ENCODE measurements around the gene OSBPL3.
A peak's percentile ranks its signal among the peaks of the same experiment; 100 is the strongest.

Gene OSBPL3

GRCh38 chr7:24902931-24903330 is 77.0 kb downstream of the OSBPL3 start:
- FAIRE-seq (no peak), DNase-seq (ENCODE audit: low spot score) (no peak)

GRCh38 chr7:24902276-24902675 is 77.7 kb downstream of the OSBPL3 start:
- DNase-seq (ENCODE audit: low spot score) = no peak
- no peak for FAIRE-seq

GRCh38 chr7:24899905-24900304 is 80.1 kb downstream of the OSBPL3 start:
- FAIRE-seq = no peak
- no peak for DNase-seq (ENCODE audit: low spot score)

GRCh38 chr7:24899161-24899560 is 80.8 kb downstream of the OSBPL3 start:
- no peak for FAIRE-seq
- DNase-seq (ENCODE audit: low spot score) = no peak

- FAIRE-seq (peak; percentile 78), DNase-seq (ENCODE audit: low spot score) (peak; percentile 76)
Measured at GRCh38 chr7:24898691-24899090, 81.3 kb downstream of the OSBPL3 start.

- no peak for DNase-seq (ENCODE audit: low spot score)
- FAIRE-seq = no peak
Measured at GRCh38 chr7:24896031-24896501, 83.9 kb downstream of the OSBPL3 start.

GRCh38 chr7:24894429-24895221 is 85.4 kb downstream of the OSBPL3 start:
- FAIRE-seq = no peak
- no peak for DNase-seq (ENCODE audit: low spot score)

GRCh38 chr7:24891311-24891735 is 88.7 kb downstream of the OSBPL3 start:
- no peak for DNase-seq (ENCODE audit: low spot score)
- no peak for FAIRE-seq

- no peak for DNase-seq (ENCODE audit: low spot score)
Measured at GRCh38 chr7:24889611-24890010, 90.4 kb downstream of the OSBPL3 start.

GRCh38 chr7:24888653-24889052 is 91.3 kb downstream of the OSBPL3 start:
- no peak for FAIRE-seq
- no peak for DNase-seq (ENCODE audit: low spot score)

More at GRCh38 chr7:24889611-24890010, 90.4 kb downstream of the OSBPL3 start:
- FAIRE-seq = no peak

GRCh38 chr7:24885716-24886115 is 94.3 kb downstream of the OSBPL3 start:
- DNase-seq (ENCODE audit: low spot score) (no peak), FAIRE-seq (no peak)

GRCh38 chr7:24885305-24885704 is 94.7 kb downstream of the OSBPL3 start:
- FAIRE-seq (no peak), DNase-seq (ENCODE audit: low spot score) (no peak)

GRCh38 chr7:24884401-24884800 is 95.6 kb downstream of the OSBPL3 start:
- DNase-seq (ENCODE audit: low spot score) = no peak
- FAIRE-seq = no peak

- FAIRE-seq (no peak), DNase-seq (ENCODE audit: low spot score) (no peak)
Measured at GRCh38 chr7:24883622-24884013, 96.4 kb downstream of the OSBPL3 start.

GRCh38 chr7:24882989-24883621 is 96.9 kb downstream of the OSBPL3 start:
- DNase-seq (ENCODE audit: low spot score) (no peak), FAIRE-seq (peak; percentile 52)

- no peak for DNase-seq (ENCODE audit: low spot score)
- FAIRE-seq = no peak
Measured at GRCh38 chr7:24881623-24882022, 98.4 kb downstream of the OSBPL3 start.

- no peak for DNase-seq (ENCODE audit: low spot score)
- FAIRE-seq = no peak
Measured at GRCh38 chr7:24880886-24881285, 99.1 kb downstream of the OSBPL3 start.

GRCh38 chr7:24879291-24879690 is 100.7 kb downstream of the OSBPL3 start:
- no peak for FAIRE-seq

GRCh38 chr7:24877790-24878311 is 102.1 kb downstream of the OSBPL3 start:
- FAIRE-seq = no peak
- DNase-seq (ENCODE audit: low spot score) = no peak

More at GRCh38 chr7:24879291-24879690, 100.7 kb downstream of the OSBPL3 start:
- no peak for DNase-seq (ENCODE audit: low spot score)

- no peak for DNase-seq (ENCODE audit: low spot score)
- FAIRE-seq = no peak
Measured at GRCh38 chr7:24874791-24875190, 105.2 kb downstream of the OSBPL3 start.

- no peak for FAIRE-seq
- no peak for DNase-seq (ENCODE audit: low spot score)
Measured at GRCh38 chr7:24873944-24874343, 106.0 kb downstream of the OSBPL3 start.

GRCh38 chr7:24871770-24872169 is 108.2 kb downstream of the OSBPL3 start:
- no peak for FAIRE-seq
- no peak for DNase-seq (ENCODE audit: low spot score)

Data from RCC 7860 (cell line).